SKM-1 treated with dmso at 0.1 percent for 144 hours (cell line): Measurements from ENCODE around the gene LMOD2.

Experiments
- DNase-seq: peaks from one replicate; lab custom pipeline; 2025; ENCODE audit not compliant: unreplicated experiment; lab: John Stamatoyannopoulos, UW

LMOD2 gene

GRCh38 chr7:123666492-123666891, 10.8 kb downstream of the LMOD2 start:
- no peak for DNase-seq

- no peak for DNase-seq
These were observed 13.8 kb downstream of the LMOD2 start for GRCh38 chr7:123669485-123669884.

- DNase-seq: no peak
These were observed 17.6 kb downstream of the LMOD2 start for GRCh38 chr7:123673137-123673732.

GRCh38 chr7:123673752-123674398, 18.2 kb downstream of the LMOD2 start:
- DNase-seq: no peak

- no peak for DNase-seq
These were observed 18.9 kb downstream of the LMOD2 start for GRCh38 chr7:123674399-123675180.

GRCh38 chr7:123675181-123675473, 19.5 kb downstream of the LMOD2 start:
- no peak for DNase-seq

- no peak for DNase-seq
These were observed 21.5 kb downstream of the LMOD2 start for GRCh38 chr7:123677061-123677715.

GRCh38 chr7:123679614-123680013, 23.9 kb downstream of the LMOD2 start:
- DNase-seq: no peak

- no peak for DNase-seq
These were observed 24.9 kb downstream of the LMOD2 start for GRCh38 chr7:123680580-123680979.

- DNase-seq: no peak
These were observed 25.9 kb downstream of the LMOD2 start for GRCh38 chr7:123681561-123681960.

GRCh38 chr7:123682690-123683089, 27.0 kb downstream of the LMOD2 start:
- peak; percentile 33 for DNase-seq

GRCh38 chr7:123687161-123687560, 31.5 kb downstream of the LMOD2 start:
- no peak for DNase-seq

GRCh38 chr7:123687727-123688126, 32.1 kb downstream of the LMOD2 start:
- DNase-seq: no peak

GRCh38 chr7:123689250-123689649, 33.6 kb downstream of the LMOD2 start:
- no peak for DNase-seq

- DNase-seq: no peak
These were observed 34.9 kb downstream of the LMOD2 start for GRCh38 chr7:123690550-123690949.

GRCh38 chr7:123692471-123692877, 36.8 kb downstream of the LMOD2 start:
- DNase-seq: no peak

- no peak for DNase-seq
These were observed 40.4 kb downstream of the LMOD2 start for GRCh38 chr7:123695944-123696677.

GRCh38 chr7:123705211-123705901, 49.7 kb downstream of the LMOD2 start:
- no peak for DNase-seq

GRCh38 chr7:123709525-123709924, 53.9 kb downstream of the LMOD2 start:
- DNase-seq: no peak

- no peak for DNase-seq
These were observed 55.0 kb downstream of the LMOD2 start for GRCh38 chr7:123710683-123711082.
